SU-DHL-6 (cell line): ENCODE data around the gene PECR.

Source experiments
- H2AFZ ChIP-seq: fragments of 200-600 bp; sonication (generic); 2 replicates; pipeline ENCODE4 v1.6.1; 2014; ENCODE audit warnings: low read depth, mild to moderate bottlenecking, moderate library complexity, mixed read lengths, antibody characterized with exemption, low read length; ENCODE audit not compliant: severe bottlenecking
- H3F3A ChIP-seq: fragments of 200-600 bp; shearing (Covaris generic); 2 replicates; pipeline ENCODE4 v1.6.0; 2016; ENCODE audit warnings: antibody characterized with exemption, mild to moderate bottlenecking; ENCODE audit not compliant: insufficient read depth
- H3K27ac ChIP-seq: fragments of 200-600 bp; sonication (generic); 2 replicates; pipeline ENCODE4 v1.5.1; 2016; ENCODE audit warnings: low read depth, mild to moderate bottlenecking, low read length, moderate library complexity, mixed read lengths
- H3K27me3 ChIP-seq: fragments of 200-600 bp; sonication (generic), shearing (Covaris generic); 2 replicates; pipeline ENCODE4 v1.6.0; 2014; ENCODE audit warnings: mild to moderate bottlenecking, low read length
- H3K36me3 ChIP-seq: fragments of 200-600 bp; sonication (generic); 2 replicates; pipeline ENCODE4 v1.6.1; 2014; ENCODE audit warnings: mild to moderate bottlenecking, low read length, mixed read lengths
- H3K4me2 ChIP-seq: fragments of 300-600, 200-600 bp; shearing (Covaris generic), sonication (generic); 2 replicates; pipeline ENCODE4 v1.6.0; 2014; ENCODE audit warnings: low read length, low read depth, mild to moderate bottlenecking; ENCODE audit not compliant: poor library complexity, severe bottlenecking
- H3K4me3 ChIP-seq: fragments of 200-600 bp; sonication (generic); 2 replicates; pipeline ENCODE4 v1.5.1; 2014; ENCODE audit warnings: antibody characterized with exemption, low read length, mild to moderate bottlenecking, mixed read lengths; ENCODE audit not compliant: insufficient read depth, poor library complexity, severe bottlenecking
- H3K79me2 ChIP-seq: fragments of 200-600 bp; sonication (generic); 2 replicates; pipeline ENCODE4 v1.6.1; 2014; ENCODE audit warnings: mild to moderate bottlenecking, low read length, moderate library complexity; ENCODE audit not compliant: insufficient read depth
- H3K9ac ChIP-seq: fragments of 200-600 bp; sonication (generic); 2 replicates; pipeline ENCODE4 v1.7.0; 2014; ENCODE audit warnings: mild to moderate bottlenecking, low read length
- H3K9me2 ChIP-seq: fragments of 200-600 bp; sonication (generic); replicated peaks from 2 replicates; pipeline ENCODE4 v1.6.1; 2014; ENCODE audit warnings: low read length; ENCODE audit not compliant: insufficient read depth
- H3K9me3 ChIP-seq: fragments of 200-600 bp; sonication (generic); 2 replicates; pipeline ENCODE4 v1.6.1; 2014; ENCODE audit warnings: low read length, mixed read lengths; ENCODE audit not compliant: insufficient read depth
- H4K20me1 ChIP-seq: fragments of 200-600 bp; sonication (generic); 2 replicates; pipeline ENCODE4 v1.6.1; 2014; ENCODE audit warnings: low read depth, mild to moderate bottlenecking, antibody characterized with exemption, low read length, moderate library complexity, mixed read lengths
- EZH2phosphoT487 ChIP-seq: fragments of 200-600 bp; sonication (generic), shearing (Covaris generic); conservative IDR thresholded peaks from 2 replicates; pipeline ENCODE4 v1.6.1; 2018; ENCODE audit warnings: mild to moderate bottlenecking, antibody characterized with exemption, low read length, moderate library complexity, mixed read lengths
- TF ChIP-seq, protein P1 (sequence below): fragments of 200-600 bp; sonication (generic); IDR thresholded peaks from one replicate; pipeline ENCODE4 v1.5.1; 2017; ENCODE audit warnings: antibody characterized with exemption, mild to moderate bottlenecking, low read length, moderate library complexity; ENCODE audit not compliant: insufficient read depth, poor library complexity, severe bottlenecking

PECR gene

GRCh38 chr2:216006164-216006663 is 75.4 kb downstream of the PECR start:
- Histone ChIP-seq H3K9me3 (no peaks in the 10 kb centered on the region), H3K79me2 (peaks cover 2% of the 10 kb centered on the region; the same call in 1 of the 2 replicates), H4K20me1 (no peaks in the 10 kb centered on the region), H3K4me3 (no peak overlapping the region), H3K4me2 (no peak overlapping the region), H3K36me3 (no peaks in the 10 kb centered on the region), H3K27me3 (no peaks in the 10 kb centered on the region), H2AFZ (no peak overlapping the region), H3F3A (no peaks in the 10 kb centered on the region), H3K9ac (no peak overlapping the region), H3K27ac (no peak overlapping the region), H3K9me2 (no peaks in the 10 kb centered on the region)
- no peak for TF ChIP-seq EZH2phosphoT487
- TF ChIP-seq, protein P1, sequence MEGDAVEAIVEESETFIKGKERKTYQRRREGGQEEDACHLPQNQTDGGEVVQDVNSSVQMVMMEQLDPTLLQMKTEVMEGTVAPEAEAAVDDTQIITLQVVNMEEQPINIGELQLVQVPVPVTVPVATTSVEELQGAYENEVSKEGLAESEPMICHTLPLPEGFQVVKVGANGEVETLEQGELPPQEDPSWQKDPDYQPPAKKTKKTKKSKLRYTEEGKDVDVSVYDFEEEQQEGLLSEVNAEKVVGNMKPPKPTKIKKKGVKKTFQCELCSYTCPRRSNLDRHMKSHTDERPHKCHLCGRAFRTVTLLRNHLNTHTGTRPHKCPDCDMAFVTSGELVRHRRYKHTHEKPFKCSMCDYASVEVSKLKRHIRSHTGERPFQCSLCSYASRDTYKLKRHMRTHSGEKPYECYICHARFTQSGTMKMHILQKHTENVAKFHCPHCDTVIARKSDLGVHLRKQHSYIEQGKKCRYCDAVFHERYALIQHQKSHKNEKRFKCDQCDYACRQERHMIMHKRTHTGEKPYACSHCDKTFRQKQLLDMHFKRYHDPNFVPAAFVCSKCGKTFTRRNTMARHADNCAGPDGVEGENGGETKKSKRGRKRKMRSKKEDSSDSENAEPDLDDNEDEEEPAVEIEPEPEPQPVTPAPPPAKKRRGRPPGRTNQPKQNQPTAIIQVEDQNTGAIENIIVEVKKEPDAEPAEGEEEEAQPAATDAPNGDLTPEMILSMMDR = no peak

DNA sequence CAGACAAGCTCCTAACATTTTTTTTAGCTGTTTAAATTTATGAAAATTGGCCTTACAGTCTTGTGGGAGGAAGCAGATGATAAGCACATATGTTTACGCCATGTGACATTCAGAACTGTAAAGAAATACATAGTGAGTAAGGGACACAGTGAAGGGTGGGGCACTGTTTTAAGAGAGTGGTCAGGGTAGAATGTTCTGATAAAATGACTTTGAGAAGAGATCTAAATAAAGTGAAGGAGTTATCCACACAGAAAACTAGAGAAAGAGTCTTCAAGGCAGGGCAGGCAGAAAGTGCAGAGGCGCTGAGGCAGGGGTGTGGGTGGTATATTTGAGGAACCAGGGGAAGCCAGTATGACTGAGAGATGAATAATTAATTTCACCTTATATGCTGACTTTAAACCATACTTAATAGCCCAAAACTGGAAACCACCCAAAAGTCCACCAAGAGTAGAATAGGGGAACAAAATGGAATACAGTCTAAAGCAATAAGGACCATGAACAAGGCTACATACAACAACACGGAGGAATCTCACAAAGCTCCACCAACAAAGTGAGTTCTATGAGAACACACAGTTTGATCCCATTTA is 76.8 kb downstream of the PECR start:
- no peaks in the 10 kb centered on the region for H3K36me3 ChIP-seq
- no peaks in the 10 kb centered on the region for H3K79me2 ChIP-seq
- no peak overlapping the region for H3K4me2 ChIP-seq
- H3K9ac ChIP-seq = no peak overlapping the region
- no peaks in the 10 kb centered on the region for H3F3A ChIP-seq
- no peaks in the 10 kb centered on the region for H4K20me1 ChIP-seq
- no peak overlapping the region for H2AFZ ChIP-seq
- TF ChIP-seq, protein P1 = no peak
- no peak for TF ChIP-seq EZH2phosphoT487
- H3K27ac ChIP-seq = no peak overlapping the region
- no peaks in the 10 kb centered on the region for H3K9me3 ChIP-seq
- no peaks in the 10 kb centered on the region for H3K9me2 ChIP-seq
- H3K27me3 ChIP-seq = no peaks in the 10 kb centered on the region
- no peak overlapping the region for H3K4me3 ChIP-seq

- Histone ChIP-seq H3K27ac (no peak overlapping the region), H3K27me3 (no peaks in the 10 kb centered on the region), H4K20me1 (no peaks in the 10 kb centered on the region), H3F3A (no peaks in the 10 kb centered on the region), H2AFZ (no peak overlapping the region), H3K4me3 (no peak overlapping the region), H3K79me2 (no peaks in the 10 kb centered on the region), H3K9me2 (no peaks in the 10 kb centered on the region), H3K4me2 (no peak overlapping the region), H3K9ac (no peak overlapping the region), H3K36me3 (no peaks in the 10 kb centered on the region), H3K9me3 (no peaks in the 10 kb centered on the region)
- TF ChIP-seq EZH2phosphoT487 = no peak
- TF ChIP-seq, protein P1 = no peak
Measured at GRCh38 chr2:216003876-216004696, 77.5 kb downstream of the PECR start.
